ENCODE measurements around the gene PTER.

PTER gene

DNA sequence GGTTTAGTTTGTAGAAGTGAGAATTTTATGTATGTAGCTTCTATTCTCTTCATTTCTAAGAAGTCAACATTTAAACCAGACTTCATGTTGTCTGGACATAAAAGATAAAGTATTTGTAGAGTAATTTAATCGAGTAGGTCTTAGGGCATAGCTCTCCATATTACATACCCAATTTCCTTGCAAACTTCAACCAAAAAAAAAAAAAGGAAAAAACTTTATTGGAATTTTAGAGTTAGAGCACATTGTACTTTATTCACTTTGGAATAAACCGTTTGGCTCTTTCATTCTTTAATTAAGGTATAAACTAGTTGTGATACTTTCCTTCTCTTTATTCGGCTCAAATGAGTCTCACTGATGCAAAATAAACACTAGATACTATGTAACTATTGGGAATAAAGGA lies 36.0 kb downstream of the PTER start:
- no peak for DNase-seq

DNA sequence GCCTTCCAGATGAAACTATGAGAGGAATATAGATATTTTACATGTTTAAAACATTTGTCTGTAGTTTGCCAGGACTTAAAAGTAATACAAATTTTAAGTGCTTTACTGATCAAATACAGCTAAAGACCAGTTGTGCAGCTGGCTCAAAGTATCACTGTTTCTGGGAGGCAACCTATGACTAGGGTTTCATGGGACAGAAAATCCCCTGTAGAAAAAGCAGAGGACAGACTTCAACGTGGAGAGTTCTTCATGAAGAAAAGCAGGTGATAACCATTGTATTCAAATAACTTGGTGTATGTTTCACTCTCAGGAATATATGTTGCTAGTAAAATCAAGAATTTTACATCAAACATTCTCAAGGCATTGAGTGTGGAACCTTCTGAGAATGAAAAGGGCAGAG lies 40.9 kb downstream of the PTER start:
- no peak for DNase-seq

DNA sequence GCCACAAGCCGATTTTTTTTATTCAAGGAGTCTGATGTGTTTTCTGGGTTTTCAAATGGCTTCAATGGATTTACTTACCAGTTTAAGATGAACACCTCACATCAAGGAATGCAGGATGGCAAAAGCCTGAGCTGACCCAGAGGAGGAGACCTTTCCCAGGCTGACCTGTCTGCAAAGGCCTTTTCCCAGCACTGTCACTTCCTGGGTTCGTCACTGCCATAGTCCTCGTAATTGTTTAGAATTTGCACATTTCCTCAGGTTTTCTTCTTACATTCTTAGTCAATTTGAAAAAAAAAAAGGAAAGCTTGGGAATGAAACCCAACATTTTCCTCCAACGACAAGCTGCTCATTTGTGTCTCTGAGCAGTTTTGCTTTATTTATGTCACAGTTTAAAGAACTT lies 42.0 kb downstream of the PTER start:
- no peak for DNase-seq

DNA sequence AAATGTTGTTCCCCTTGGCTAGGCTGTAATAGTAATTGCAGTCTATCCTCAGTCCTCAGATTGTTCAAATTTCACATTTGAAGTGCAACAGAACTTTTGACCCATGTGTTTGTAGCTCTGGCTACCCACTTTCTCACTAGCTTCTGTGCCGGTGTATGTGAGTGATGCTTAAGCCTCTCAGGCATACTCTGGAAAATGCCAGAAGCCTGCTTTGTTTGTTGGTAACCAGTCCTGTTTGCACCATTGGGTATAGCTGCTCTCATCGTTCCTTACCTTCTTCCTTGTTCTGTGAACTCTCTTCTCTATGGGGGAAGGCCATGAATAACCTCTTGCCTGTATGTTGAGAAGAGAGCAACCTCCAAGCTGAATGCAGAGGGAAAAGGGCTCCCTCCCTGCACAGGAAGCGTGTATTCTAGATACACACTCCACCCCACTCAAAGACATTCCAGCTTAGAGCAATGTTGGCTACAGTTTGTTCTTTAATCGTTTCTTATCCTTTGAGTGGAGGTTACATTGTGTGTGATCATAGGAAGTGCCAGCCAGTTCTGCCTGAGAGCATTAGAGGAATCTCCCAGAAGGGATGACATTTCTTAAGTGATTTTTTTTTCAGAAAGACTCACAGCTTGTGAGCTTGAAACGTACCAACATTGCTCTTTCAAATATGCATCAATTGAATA lies 44.4 kb downstream of the PTER start:
- DNase-seq, result no peak

DNA sequence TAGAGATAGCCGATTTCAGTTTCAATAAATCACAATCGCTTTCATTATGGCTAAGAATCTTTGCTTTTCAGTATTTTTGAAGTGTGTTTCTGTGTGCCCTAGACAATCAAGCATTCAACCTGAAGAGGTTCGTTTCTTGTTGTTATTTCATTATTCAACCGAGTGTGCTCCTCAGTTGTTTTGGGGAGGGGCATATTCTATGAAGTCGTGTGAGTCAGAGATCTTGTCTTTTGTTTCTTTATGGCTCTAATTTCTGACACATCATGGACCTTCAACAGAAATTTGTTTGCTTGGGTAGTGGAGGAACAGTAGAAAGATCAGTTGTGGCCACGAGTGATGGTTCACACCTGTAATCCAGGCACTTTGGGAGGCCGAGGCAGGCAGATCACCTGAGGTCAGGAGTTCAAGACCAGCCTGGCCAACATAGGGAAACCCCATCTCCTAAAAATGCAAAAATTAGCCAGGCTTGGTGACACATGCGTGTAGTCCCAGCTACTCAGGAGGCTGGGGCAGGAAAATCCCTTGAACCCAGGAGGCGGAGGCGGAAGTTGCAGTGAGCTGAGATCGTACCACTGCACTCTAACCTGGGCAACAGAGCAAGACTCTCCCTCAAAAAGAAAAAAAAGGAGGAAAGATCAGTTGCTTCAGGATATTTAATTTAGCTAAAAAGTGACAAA lies 46.6 kb downstream of the PTER start:
- no peak for DNase-seq

DNA sequence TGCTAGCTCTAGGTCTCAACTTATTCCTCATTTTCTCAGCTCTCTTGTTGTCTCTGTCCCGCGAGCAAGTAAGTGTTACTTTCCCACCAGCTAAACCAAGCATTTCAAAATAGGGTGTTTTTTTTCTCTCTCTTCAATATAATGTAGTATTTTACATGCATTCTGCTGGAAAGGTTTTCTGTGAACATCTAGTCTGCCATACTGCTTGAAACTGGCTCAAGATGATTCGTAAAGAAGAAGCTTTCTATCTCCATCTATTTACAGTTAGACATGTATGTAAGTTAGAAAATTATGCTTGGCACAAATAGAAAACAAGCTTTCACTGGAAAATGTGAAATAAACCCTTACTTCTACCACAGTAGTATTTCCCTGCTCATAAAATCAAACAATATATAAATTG lies 53.7 kb downstream of the PTER start:
- no peak for DNase-seq

GRCh38 chr10:16491933-16492332 lies 55.1 kb downstream of the PTER start:
- DNase-seq, result no peak

DNA sequence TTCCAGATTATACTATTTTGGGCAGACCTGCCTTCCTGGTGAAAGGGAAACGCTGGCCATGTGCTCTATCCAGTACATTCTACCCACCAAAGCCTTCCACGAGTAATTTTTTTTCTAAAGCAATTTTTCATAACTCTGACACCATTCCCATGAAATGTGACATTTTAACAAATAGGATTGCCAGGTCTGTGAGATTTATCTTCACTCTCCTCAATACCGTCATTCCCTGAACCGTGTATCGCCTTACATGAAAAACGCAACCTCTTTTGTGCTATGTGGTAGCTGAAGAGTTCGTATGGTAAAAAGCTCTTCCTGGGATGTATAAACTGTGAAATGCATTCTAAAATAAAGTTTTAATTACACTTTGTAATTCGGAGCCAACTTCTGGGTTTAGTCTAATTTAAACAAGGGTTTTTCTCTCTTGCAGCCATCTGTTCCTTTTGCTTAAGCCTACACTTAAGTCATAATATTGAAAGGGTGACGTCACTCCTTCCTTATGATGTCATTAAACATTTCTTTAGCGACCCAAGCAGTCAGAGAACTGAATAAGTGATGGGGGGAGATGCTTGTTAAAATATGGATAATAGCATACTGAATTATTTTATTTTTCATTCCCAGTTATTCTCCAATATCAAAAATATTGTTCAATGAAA lies 57.2 kb downstream of the PTER start:
- no peak for DNase-seq

DNA sequence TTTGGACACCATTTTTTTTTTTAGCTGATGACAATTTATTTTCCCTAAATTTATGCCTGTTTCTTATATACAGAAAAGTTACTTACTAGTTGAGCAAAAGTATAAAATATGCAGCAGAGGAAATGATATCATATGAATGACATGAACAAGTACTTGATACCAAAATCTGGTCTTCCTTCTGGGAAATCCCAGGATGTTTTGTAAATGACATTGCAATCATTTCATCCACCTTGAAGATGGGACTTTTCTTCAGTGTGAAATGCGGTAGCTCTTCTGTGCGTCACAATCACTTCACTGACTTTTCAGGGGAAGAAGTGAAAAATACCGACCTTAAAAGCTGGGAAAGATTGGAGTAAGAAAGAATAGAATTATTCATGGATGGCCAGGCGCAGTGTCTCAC lies 61.1 kb downstream of the PTER start:
- DNase-seq, result no peak

DNA sequence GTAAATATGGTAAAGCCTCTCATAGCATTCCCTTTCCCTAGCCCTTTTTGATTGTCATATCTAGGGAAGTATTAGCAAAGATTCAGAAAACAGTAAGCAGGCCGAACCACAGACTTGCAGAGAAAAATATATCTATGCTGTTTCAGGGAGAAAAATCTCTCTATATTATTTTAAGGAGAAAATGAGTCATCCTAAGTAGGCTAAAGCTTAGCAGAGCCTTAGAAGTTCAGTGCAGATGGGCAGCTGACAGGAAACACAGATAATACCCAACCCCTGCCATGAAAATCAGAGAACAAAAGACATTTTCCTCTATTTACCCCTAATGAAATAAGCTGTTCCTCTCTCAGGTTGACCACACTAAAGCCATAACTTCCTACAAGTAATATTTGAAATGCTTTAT lies 68.4 kb downstream of the PTER start:
- no peak for DNase-seq

DNA sequence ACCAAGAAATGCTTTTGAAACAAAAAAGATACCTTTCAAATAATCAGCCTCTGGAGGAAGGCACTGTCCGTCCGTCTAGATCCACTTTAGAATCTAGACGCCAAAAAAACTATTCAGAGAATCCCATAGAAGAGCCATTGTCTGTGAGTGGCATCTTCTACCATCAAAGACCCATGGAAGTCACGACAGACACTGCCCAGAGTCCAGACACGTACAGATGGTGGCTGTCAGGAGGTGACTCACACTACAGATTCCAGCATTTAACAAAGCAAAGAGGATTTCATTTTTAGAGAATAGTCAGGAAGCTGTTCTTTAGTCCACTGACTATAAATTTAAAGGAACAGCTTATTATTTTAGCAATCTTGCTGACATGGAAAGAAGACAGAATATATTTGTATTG lies 73.2 kb downstream of the PTER start:
- DNase-seq, result no peak

GRCh38 chr10:16510843-16511242 lies 74.0 kb downstream of the PTER start:
- no peak for DNase-seq

DNA sequence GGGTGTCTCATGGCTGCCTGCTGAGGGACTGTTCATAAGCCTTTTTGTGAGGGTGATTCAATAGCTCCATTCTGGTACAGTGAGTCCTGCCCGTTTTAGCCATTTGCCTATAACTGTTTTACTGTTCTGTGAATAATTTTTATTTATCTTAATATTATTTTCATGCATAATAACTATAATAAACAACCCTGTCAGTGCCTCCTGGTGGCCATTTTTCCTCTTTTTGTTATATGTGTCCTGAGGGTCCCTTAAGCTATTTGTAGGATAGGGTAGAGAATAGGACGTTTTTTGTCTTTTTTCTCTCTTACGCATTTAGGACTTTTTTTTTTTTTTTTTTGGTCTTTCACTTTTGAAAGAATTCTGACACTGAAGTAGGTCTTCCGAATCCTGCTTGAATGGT lies 82.0 kb downstream of the PTER start:
- DNase-seq, result no peak

GRCh38 chr10:16519250-16519907 lies 82.6 kb downstream of the PTER start:
- DNase-seq, result no peak

DNA sequence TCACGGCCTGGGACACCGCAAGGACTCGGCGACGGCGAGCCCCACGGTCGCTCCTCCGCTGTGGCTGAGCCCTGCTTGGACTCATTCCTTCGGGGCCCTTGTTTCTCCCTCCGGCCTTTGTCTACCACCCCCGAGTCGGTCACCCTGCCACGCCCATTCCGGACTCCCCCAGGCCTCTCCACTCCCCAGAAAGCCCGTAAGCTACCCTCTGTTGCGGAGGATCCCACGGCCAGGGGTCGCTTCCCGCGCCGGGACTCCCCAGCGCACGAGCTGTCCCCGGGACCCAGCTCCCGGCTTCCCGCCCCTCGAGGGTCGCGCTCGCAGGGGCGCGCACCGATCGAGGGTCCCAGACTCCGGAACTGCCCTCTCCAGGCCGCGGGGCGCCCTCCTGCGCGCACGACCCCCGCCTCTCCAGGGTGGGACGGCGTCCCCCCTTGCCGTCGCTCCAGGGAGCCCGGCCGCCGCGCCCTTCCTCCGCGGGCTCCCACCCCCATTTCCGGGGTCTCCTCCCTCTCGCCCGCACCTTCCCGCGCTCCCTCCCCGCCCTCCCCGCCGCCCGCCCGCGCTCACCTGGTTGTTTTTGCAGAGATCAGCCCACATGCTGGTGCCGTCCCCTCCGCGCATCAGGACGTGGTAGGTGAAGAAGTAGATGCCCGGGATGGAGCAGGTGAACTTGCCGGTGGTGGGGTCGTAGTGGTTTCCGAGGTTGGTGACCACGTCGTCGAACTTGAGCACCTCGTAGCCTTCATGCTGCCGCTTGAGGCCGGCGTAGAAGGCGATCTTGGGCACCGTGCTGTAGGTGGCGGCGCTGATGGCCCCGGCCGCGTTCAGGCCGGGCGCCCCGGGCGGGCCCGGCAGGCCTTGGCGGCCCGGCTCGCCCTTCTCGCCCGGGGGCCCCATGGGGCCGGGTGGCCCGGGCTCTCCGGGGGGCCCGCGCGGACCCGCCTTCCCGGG lies 83.4 kb downstream of the PTER start:
- no peak for DNase-seq

DNA sequence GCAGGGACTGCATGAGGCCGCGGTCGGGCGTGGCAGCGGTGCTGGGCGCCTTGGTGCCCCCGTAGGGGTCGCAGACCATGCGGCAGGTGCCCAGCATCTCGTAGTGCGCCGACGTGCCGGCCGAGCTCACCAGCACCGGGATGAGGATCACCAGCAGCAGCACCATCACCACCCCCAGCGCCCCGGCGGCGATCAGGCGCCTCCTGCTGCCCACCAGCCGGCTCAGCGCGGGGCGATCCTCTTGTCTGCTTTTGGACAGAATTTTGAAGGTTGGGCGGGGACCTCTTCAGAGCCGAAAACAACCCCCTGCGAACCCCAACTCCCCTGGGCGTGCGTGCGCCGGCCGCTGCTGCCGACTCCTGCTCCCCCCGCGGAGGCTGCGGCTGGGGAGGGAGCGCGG lies 84.1 kb downstream of the PTER start:
- DNase-seq, result no peak

GRCh38 chr10:16521311-16522016 lies 84.7 kb downstream of the PTER start, which contains the start of gene C1QL3:
TSS of gene C1QL3 (minus strand) at chr10:16521879. CDS start at chr10:16521065, 814 bp downstream.
- DNase-seq, result no peak

DNA sequence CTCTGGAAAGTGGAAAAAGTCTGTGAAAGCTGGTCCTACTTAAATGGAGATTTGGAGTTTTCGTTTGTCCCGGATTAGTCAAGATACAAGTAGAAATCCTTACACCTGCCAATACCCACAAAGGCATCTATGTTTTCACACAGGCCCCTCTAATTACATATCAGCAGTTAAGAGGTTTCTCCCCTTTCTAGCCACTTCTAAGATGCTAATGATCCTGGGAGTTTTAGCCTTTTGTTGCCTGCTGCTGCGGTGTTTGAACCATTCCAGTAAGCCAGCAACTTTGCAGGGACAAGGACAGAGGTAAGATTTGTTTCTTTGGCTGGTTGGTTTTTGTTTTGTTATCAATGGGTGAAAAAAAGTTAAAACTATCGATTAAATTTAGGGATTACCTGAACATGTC lies 90.6 kb downstream of the PTER start:
- DNase-seq, result no peak

DNA sequence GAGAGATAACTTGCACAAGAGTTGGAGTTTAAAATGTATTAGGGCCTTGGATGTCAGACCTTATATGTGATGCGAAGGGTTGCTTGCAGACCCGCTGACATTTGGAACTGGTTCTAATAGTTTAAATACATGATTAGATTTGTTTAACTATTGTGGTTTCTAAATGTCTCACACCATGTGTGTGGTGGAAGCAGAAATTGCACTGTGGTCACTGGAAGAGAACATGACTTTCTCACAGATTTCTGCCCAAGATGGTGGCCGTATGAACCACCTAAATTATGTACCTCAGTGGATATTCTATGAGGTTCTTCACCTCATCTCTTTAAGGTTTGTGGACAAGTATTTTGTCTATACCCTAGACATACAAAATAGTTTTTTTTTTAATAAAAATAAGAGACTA lies 93.0 kb downstream of the PTER start:
- no peak for DNase-seq

DNA sequence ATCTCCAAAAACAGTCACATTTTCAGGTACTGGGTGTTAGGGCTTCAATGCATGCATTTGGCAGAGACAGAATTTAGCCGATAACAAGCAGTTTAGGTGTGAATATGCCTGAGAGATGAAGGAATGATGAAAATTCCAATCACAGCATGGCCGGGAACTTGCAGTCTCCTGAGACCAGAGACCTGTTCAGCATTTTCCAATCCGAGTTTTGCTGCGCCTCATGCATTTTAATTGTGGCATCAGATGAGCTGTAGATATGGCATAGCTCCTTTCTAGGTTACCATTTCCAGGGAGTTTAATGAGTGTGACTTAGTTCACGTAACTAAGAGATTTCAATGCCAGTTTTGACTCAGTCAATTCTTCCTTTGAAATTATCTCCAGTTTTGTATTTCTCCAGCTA lies 99.3 kb downstream of the PTER start:
- no peak for DNase-seq

DNA sequence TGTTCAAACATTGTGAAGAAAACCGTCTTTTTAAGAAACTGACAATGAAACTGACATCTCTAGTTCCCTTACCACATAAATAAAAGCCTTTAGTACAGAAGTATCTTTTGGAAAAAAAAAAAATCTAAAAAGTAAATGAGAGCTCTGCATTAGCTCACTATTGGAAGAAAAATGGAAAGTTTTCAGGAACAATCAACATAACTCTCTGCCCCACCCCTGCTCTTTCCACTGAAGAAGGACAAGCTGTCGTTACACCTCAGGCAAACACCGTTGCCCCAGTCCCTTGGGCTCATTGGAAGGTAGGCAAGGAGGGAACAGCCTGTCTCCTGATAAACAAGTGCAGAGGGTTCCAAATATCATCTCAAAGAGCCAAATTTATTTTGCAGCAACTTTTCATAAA lies 107.3 kb downstream of the PTER start:
- no peak for DNase-seq

- DNase-seq, result no peak
These were observed 107.8 kb downstream of the PTER start for GRCh38 chr10:16544591-16544990.

Data from KG1 (cell line).